ENCODE data around the gene TSPAN32. TPM values are rescaled to one million over a fixed set of nuclear protein-coding genes. Genes with fewer than 3 reads are reported as not detected.
"Not testable (repeated sequence)": the region's sequence is repeated elsewhere in the genome, so short reads cannot be mapped to it uniquely, and the experiment has no call there.

Gene TSPAN32
- polyA plus RNA-seq, 1 donor (not counting 4 experiments of a cell fraction or from before 2014, with no cell fraction given), result not detected

DNA sequence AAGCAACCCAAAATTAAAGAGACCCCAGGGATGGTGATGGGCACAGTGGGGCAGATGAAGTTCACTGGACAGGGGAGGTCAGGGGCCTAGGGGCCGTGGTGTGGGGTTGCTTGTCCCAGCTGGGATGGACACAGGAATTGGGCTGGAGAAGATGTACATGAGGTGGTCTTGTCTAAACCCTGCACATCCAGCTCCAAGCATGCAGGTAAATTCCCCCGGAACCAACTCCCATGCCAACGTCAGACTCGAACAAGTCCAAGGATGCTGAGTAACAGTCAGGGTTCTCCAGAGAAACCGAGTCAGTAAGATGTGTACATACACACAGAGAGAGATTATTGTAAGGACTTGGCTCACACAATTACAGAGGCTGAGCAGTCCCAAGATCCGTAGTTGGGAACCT lies 28.9 kb downstream of the TSPAN32 start:
- Histone ChIP-seq H3K9ac (ENCODE audit: control insufficient read depth, extremely low read depth, insufficient read depth, low read length) (no peak overlapping the region), H3K36me3 (ENCODE audit: control insufficient read depth in 2 of 2, extremely low read depth in 1 of 2, insufficient read depth in 2 of 2, low read length in 2 of 2) (no peaks in the 10 kb centered on the region), H3K27me3 (ENCODE audit: control insufficient read depth, extremely low read depth, insufficient read depth, low read length) (no peaks in the 10 kb centered on the region), H3K4me3 (ENCODE audit: control insufficient read depth in 2 of 3, extremely low read depth in 1 of 3, insufficient read depth in 2 of 3, low read depth in 1 of 3, low read length in 3 of 3) (no peak overlapping the region), H3K9me1 (ENCODE audit: control insufficient read depth, extremely low read depth, insufficient read depth, low read length) (no peaks in the 10 kb centered on the region), H2AFZ (ENCODE audit: control insufficient read depth, low read length) (no peak overlapping the region), H3K79me2 (ENCODE audit: control insufficient read depth, insufficient read depth, low read length) (no peaks in the 10 kb centered on the region), H3K9me3 (ENCODE audit: control insufficient read depth, low read depth, low read length) (peaks cover 4% of the 10 kb centered on the region), H3K27ac (ENCODE audit: control insufficient read depth, insufficient read depth, low read length) (no peak overlapping the region), H4K20me1 (ENCODE audit: control insufficient read depth, extremely low read depth, insufficient read depth, low read length) (no peaks in the 10 kb centered on the region), H3K4me2 (ENCODE audit: control insufficient read depth, extremely low read depth, insufficient read depth, low read depth, low read length) (no peak overlapping the region), H3K4me1 (ENCODE audit: control insufficient read depth, extremely low read depth, insufficient read depth, low read length) (peaks cover 4% of the 10 kb centered on the region)
- dilution Hi-C loops (cut with MboI; ENCODE audit: extremely low pct_ligation_motif_present, low sequenced_read_pairs), result no loop called here
- FAIRE-seq (no peak), DNase-seq (ENCODE audit: low read depth, low spot score) (no peak)
- TF ChIP-seq EZH2 (IDR thresholded peaks at IDR 0.05; ENCODE audit: low read length), result no peak

DNA sequence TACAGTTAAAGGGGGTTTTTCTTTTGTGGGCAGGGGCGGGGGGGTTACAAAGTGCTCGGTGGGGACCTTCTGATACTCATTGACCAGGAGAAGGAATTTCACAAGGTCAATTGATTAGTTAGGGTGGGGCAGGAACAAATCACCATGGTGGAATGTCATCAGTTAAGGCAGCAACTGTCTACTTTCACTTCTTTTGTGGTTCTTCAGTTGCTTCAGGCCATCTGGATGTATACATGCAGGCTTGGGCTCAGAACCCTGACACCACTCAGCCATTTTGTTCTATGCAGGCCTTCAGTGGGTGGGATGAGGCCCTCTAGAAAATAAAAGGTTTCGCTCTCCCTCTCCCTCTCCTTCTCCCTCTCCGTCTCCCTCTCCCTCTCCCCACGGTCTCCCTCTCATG lies 29.6 kb downstream of the TSPAN32 start:
- no peaks in the 10 kb centered on the region for H3K36me3 ChIP-seq (ENCODE audit: control insufficient read depth in 2 of 2, extremely low read depth in 1 of 2, insufficient read depth in 2 of 2, low read length in 2 of 2)
- H3K9me3 ChIP-seq (ENCODE audit: control insufficient read depth, low read depth, low read length), result peaks cover 4% of the 10 kb centered on the region
- dilution Hi-C loops (cut with MboI; ENCODE audit: extremely low pct_ligation_motif_present, low sequenced_read_pairs), result no loop called here
- no peak overlapping the region for H3K27ac ChIP-seq (ENCODE audit: control insufficient read depth, insufficient read depth, low read length)
- H3K27me3 ChIP-seq (ENCODE audit: control insufficient read depth, extremely low read depth, insufficient read depth, low read length), result no peaks in the 10 kb centered on the region
- FAIRE-seq (no peak), DNase-seq (ENCODE audit: low read depth, low spot score) (no peak)
- H3K79me2 ChIP-seq (ENCODE audit: control insufficient read depth, insufficient read depth, low read length), result no peaks in the 10 kb centered on the region
- H3K9me1 ChIP-seq (ENCODE audit: control insufficient read depth, extremely low read depth, insufficient read depth, low read length), result no peaks in the 10 kb centered on the region
- H3K9ac ChIP-seq (ENCODE audit: control insufficient read depth, extremely low read depth, insufficient read depth, low read length), result no peak overlapping the region
- no peaks in the 10 kb centered on the region for H4K20me1 ChIP-seq (ENCODE audit: control insufficient read depth, extremely low read depth, insufficient read depth, low read length)
- H3K4me3 ChIP-seq (ENCODE audit: control insufficient read depth in 2 of 3, extremely low read depth in 1 of 3, insufficient read depth in 2 of 3, low read depth in 1 of 3, low read length in 3 of 3), result no peak overlapping the region
- TF ChIP-seq EZH2 (IDR thresholded peaks at IDR 0.05; ENCODE audit: low read length), result no peak
- TF ChIP-seq, protein P1, sequence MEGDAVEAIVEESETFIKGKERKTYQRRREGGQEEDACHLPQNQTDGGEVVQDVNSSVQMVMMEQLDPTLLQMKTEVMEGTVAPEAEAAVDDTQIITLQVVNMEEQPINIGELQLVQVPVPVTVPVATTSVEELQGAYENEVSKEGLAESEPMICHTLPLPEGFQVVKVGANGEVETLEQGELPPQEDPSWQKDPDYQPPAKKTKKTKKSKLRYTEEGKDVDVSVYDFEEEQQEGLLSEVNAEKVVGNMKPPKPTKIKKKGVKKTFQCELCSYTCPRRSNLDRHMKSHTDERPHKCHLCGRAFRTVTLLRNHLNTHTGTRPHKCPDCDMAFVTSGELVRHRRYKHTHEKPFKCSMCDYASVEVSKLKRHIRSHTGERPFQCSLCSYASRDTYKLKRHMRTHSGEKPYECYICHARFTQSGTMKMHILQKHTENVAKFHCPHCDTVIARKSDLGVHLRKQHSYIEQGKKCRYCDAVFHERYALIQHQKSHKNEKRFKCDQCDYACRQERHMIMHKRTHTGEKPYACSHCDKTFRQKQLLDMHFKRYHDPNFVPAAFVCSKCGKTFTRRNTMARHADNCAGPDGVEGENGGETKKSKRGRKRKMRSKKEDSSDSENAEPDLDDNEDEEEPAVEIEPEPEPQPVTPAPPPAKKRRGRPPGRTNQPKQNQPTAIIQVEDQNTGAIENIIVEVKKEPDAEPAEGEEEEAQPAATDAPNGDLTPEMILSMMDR (optimal IDR thresholded peaks at IDR 0.05 in 1 of 3, IDR thresholded peaks at IDR 0.05 in 1 of 3, conservative IDR thresholded peaks at IDR 0.05 in 1 of 3; ENCODE audit: extremely low read depth in 1 of 3, insufficient read depth in 2 of 3, low read length in 3 of 3), result no peak
- H2AFZ ChIP-seq (ENCODE audit: control insufficient read depth, low read length), result no peak overlapping the region
- H3K4me2 ChIP-seq (ENCODE audit: control insufficient read depth, extremely low read depth, insufficient read depth, low read depth, low read length), result no peak overlapping the region
- H3K4me1 ChIP-seq (ENCODE audit: control insufficient read depth, extremely low read depth, insufficient read depth, low read length), result peaks cover 4% of the 10 kb centered on the region

DNA sequence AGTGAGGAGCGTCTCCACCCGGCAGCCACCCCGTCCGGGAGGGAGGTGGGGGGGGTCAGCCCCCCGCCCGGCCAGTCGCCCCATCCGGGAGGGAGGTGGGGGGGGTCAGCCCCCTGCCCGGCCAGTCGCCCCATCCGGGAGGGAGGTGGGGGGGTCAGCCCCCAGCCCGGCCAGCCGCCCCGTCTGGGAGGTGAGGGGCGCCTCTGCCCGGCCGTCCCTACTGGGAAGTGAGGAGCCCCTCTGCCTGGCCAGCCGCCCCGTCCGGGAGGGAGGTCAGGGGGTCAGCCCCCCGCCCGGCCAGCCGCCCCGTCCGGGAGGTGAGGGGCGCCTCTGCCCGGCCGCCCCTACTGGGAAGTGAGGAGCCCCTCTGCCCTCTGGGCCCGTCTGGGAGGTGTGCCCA lies 30.8 kb downstream of the TSPAN32 start:
- H2AFZ ChIP-seq (ENCODE audit: control insufficient read depth, low read length); H4K20me1 ChIP-seq (ENCODE audit: control insufficient read depth, extremely low read depth, insufficient read depth, low read length); H3K9ac ChIP-seq (ENCODE audit: control insufficient read depth, extremely low read depth, insufficient read depth, low read length); H3K4me2 ChIP-seq (ENCODE audit: control insufficient read depth, extremely low read depth, insufficient read depth, low read depth, low read length); H3K79me2 ChIP-seq (ENCODE audit: control insufficient read depth, insufficient read depth, low read length); H3K27ac ChIP-seq (ENCODE audit: control insufficient read depth, insufficient read depth, low read length); H3K4me1 ChIP-seq (ENCODE audit: control insufficient read depth, extremely low read depth, insufficient read depth, low read length); FAIRE-seq; H3K9me3 ChIP-seq (ENCODE audit: control insufficient read depth, low read depth, low read length); H3K4me3 ChIP-seq (ENCODE audit: control insufficient read depth in 2 of 3, extremely low read depth in 1 of 3, insufficient read depth in 2 of 3, low read depth in 1 of 3, low read length in 3 of 3); H3K36me3 ChIP-seq (ENCODE audit: control insufficient read depth in 2 of 2, extremely low read depth in 1 of 2, insufficient read depth in 2 of 2, low read length in 2 of 2); H3K9me1 ChIP-seq (ENCODE audit: control insufficient read depth, extremely low read depth, insufficient read depth, low read length); DNase-seq (ENCODE audit: low read depth, low spot score); dilution Hi-C loops (cut with MboI; ENCODE audit: extremely low pct_ligation_motif_present, low sequenced_read_pairs); H3K27me3 ChIP-seq (ENCODE audit: control insufficient read depth, extremely low read depth, insufficient read depth, low read length): not testable (repeated sequence)

DNA sequence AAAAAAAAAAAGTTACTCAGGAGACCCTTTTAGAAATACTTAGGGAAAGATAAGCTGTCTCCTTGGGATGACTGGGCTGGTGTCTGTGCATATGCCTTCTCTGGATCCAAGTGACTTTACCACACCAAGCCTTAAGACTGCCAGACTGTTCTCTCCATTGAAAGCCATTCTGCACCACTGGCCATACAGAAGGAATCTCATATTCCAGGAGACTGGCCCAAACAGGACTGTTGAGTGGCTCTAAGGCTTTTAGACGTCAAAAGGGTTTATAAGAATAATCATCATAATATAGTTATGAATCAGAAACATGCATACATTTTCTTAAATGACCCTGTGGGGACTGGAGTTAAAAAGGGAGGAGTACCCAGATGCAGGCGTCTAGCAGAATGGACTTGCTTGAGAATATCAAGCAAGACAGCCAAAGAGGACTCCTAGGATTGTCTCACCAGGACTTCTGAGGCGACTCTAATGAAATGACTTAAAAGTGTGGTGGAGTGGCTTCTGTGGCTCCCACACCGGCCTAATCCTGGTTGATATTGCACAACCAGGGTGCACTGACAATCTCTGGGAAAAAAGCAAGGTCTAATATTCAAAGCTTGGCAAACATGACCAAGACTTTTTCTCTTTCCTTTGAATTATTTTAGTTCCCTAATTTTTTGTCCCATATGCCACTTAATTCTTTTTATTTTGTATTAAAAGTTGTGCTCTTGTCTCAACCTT lies 31.8 kb downstream of the TSPAN32 start:
- H3K79me2 ChIP-seq (ENCODE audit: control insufficient read depth, insufficient read depth, low read length); H3K27me3 ChIP-seq (ENCODE audit: control insufficient read depth, extremely low read depth, insufficient read depth, low read length); H2AFZ ChIP-seq (ENCODE audit: control insufficient read depth, low read length); H4K20me1 ChIP-seq (ENCODE audit: control insufficient read depth, extremely low read depth, insufficient read depth, low read length); dilution Hi-C loops (cut with MboI; ENCODE audit: extremely low pct_ligation_motif_present, low sequenced_read_pairs); H3K9ac ChIP-seq (ENCODE audit: control insufficient read depth, extremely low read depth, insufficient read depth, low read length); DNase-seq (ENCODE audit: low read depth, low spot score); H3K4me3 ChIP-seq (ENCODE audit: control insufficient read depth in 2 of 3, extremely low read depth in 1 of 3, insufficient read depth in 2 of 3, low read depth in 1 of 3, low read length in 3 of 3); FAIRE-seq; H3K9me1 ChIP-seq (ENCODE audit: control insufficient read depth, extremely low read depth, insufficient read depth, low read length); H3K4me2 ChIP-seq (ENCODE audit: control insufficient read depth, extremely low read depth, insufficient read depth, low read depth, low read length); H3K4me1 ChIP-seq (ENCODE audit: control insufficient read depth, extremely low read depth, insufficient read depth, low read length); H3K36me3 ChIP-seq (ENCODE audit: control insufficient read depth in 2 of 2, extremely low read depth in 1 of 2, insufficient read depth in 2 of 2, low read length in 2 of 2); H3K9me3 ChIP-seq (ENCODE audit: control insufficient read depth, low read depth, low read length); H3K27ac ChIP-seq (ENCODE audit: control insufficient read depth, insufficient read depth, low read length): not testable (repeated sequence)

Measured in keratinocyte (primary cell).